GM18507 (cell line): ENCODE data around the gene MYO1C.
"Not testable (repeated sequence)": the region's sequence is repeated elsewhere in the genome, so short reads cannot be mapped to it uniquely, and the experiment has no call there.

Source experiments
- DNase-seq: peaks from one replicate; pipeline ENCODE4 v3.0.0; 2011; ENCODE audit warnings: low read depth; ENCODE audit not compliant: insufficient read length; ENCODE audit errors: extremely low spot score
- FAIRE-seq: peaks from 2 replicates; lab custom pipeline; 2011; peaks lifted over from hg19 to GRCh38; lab: Jason Lieb, UNC

Gene MYO1C

DNA sequence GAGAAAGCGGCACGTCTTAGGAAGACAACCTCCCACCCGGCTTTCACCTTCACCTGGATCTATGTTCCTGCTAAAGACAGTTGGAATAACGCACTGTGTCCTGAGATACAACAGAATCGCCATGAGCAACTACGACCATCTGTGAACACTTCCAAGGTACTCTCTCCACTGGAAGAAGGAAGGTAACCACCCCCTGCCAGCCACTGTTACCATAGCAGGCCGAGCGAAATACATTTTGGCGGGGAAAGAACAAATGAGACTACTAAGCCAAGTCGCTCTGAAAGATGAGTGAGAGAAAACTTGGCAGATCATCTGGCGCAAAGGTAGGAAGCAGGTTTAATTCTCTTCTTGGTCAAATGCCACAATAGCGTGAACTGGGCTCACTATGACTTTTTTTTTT lies 46.3 kb downstream of the MYO1C start:
- no peak for DNase-seq
- no peak for FAIRE-seq

DNA sequence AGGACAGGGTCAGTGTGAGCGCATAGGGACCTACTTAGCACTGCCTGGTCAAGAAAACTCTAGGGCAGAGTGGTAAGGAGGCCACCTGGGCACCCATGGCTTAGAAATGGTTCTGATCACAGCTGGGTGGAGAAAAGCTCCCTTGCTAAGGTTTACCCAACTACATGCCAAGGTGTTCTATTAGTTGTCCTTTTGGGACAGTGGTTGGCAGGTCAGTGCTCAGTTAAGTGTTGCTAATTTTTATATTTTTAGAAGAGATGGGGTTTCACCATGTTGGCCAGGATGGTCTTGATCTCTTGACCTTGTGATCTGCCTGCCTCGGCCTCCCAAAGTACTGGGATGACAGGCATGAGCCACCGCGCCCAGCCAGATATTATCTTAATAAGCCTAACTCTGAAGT lies 46.8 kb downstream of the MYO1C start:
- FAIRE-seq, DNase-seq: not testable (repeated sequence)

GRCh38 chr17:1442721-1443120 lies 49.8 kb downstream of the MYO1C start:
- not testable (repeated sequence) for DNase-seq, FAIRE-seq

DNA sequence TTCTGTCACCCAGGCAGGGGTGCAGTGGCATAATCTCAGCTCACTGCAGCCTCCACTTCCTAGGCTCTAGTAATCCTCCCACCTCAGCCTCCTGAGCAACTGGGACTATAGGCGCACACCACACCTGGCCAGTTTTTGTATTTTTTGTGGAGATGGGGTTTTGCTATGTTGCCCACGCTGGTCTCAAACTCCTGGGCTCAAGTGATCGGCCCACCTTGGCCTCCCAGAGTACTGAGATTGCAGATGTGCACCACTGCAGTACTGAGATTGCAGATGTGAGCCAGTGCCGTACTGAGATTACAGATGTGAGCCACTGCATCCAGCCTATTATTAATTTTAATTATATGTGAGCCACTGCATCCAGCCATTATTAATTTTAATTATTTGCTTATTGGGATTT lies 50.3 kb downstream of the MYO1C start:
- DNase-seq (no peak), FAIRE-seq (no peak)

GRCh38 chr17:1440921-1441320 lies 51.6 kb downstream of the MYO1C start:
- no peak for FAIRE-seq

GRCh38 chr17:1438593-1439083 lies 53.8 kb downstream of the MYO1C start:
- DNase-seq: no peak
- FAIRE-seq: no peak

More at GRCh38 chr17:1440921-1441320, 51.6 kb downstream of the MYO1C start:
- DNase-seq: no peak

- no peak for DNase-seq
- FAIRE-seq: no peak
These were observed 57.2 kb downstream of the MYO1C start for GRCh38 chr17:1435326-1435725.

DNA sequence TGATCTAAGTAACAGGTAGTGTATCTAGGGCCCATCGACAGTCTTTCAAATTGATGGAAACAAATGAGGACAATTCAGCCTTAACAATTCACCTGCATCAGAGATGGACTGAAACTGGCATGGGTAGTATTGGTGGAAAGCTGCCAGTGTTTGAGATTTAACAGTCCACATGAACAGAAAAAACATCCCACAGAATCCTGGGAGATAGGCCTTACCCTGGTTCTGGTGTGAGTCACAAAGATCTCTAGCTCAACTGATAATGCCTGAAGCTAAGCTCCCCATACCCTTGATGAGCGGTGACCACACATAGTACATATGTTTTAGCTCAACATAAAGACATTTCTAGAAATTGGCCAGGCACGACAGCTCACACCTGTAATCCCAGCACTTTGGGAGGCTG lies 58.3 kb downstream of the MYO1C start:
- DNase-seq (no peak), FAIRE-seq (no peak)

DNA sequence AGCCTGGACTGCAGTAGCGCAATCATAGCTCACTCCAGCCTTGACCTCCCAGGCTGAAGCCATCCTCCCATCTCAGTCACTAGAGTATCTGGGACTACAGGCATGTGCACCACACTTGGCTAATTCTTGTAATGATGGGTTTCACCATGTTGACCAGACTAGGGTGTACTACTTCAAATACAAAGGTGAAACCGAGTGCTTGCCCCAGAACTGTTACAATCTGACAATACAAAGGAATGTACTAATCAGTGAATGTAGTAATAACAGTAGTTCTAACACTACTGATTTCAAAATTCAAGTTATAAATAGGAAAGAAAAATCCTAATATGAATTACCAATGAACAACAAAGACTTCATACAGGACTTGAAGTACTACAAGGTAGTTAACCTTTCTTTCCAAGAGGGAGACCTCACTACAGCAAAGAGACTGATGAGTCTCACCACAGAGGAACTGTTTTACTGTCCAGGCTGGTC lies 60.8 kb downstream of the MYO1C start:
- FAIRE-seq (peak; percentile 18), DNase-seq (no peak)

GRCh38 chr17:1423456-1424135 lies 68.9 kb downstream of the MYO1C start:
- DNase-seq (no peak), FAIRE-seq (no peak)

GRCh38 chr17:1422885-1423284 lies 69.6 kb downstream of the MYO1C start:
- FAIRE-seq: no peak
- no peak for DNase-seq

- no peak for DNase-seq
- FAIRE-seq: no peak
These were observed 71.0 kb downstream of the MYO1C start for GRCh38 chr17:1421470-1421869.

DNA sequence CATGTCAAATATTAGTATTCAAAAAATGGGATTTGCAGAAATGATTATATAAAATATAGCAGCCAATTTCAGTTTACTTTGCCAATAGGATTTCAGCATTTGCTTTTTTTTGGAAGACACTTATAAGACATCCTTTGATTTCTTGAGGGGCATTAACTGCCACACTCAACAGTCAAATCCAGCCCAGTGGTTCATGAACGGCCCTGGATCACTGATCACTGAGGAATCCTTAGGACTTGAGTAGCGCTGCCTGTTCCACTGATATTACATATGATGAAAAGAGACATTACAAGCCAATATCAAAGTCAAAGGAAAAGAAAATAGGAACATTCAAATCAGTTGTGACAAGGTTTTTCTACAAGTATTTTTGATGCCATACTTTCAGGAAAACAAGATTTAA lies 71.5 kb downstream of the MYO1C start:
- DNase-seq: no peak
- no peak for FAIRE-seq

GRCh38 chr17:1420163-1420562 lies 72.3 kb downstream of the MYO1C start:
- FAIRE-seq: no peak
- DNase-seq: no peak

- FAIRE-seq, DNase-seq: not testable (repeated sequence)
These were observed 74.0 kb downstream of the MYO1C start for GRCh38 chr17:1418476-1418875.

DNA sequence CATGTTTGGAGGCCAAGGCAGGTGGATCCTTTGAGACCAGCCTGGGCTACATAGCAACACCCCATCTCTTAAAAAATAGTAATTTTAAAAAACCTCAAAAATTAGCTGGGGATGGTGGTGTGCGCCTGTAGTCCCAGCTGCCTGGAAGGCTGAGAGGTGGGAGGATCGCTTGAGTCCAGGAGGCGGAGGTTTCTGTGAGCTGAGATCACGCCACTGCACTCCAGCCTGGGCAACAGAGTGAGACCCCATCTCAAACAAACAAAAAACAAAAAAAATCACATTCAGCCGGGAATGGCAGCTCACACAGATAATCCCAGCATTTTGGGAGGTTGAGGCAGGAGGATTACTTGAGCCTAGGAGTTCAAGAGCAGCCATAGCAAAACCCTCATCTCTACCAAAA lies 76.1 kb downstream of the MYO1C start:
- DNase-seq (no peak), FAIRE-seq (no peak)

- DNase-seq: no peak
- no peak for FAIRE-seq
These were observed 77.9 kb downstream of the MYO1C start for GRCh38 chr17:1414634-1415033.
